CD4-positive, alpha-beta T cell treated with Interleukin-2 at 100 ng/mL for 4 hours (primary cell): ENCODE results near the gene GFPT2.
"Not testable (repeated sequence)": the region's sequence is repeated elsewhere in the genome, so short reads cannot be mapped to it uniquely, and the experiment has no call there.

Experiments
- DNase-seq: peaks from one replicate; pipeline ENCODE4 v3.0.0-alpha.2; 2020; ENCODE audit warnings: low spot score

Gene GFPT2

GRCh38 chr5:180304016-180304292 lies 49.2 kb downstream of the GFPT2 start:
- no peak for DNase-seq

GRCh38 chr5:180303226-180304015 lies 49.7 kb downstream of the GFPT2 start:
- no peak for DNase-seq

GRCh38 chr5:180302256-180302655 lies 50.9 kb downstream of the GFPT2 start:
- no peak for DNase-seq

GRCh38 chr5:180301253-180301652 lies 51.9 kb downstream of the GFPT2 start:
- DNase-seq, result no peak

- DNase-seq, result no peak
These were observed 53.6 kb downstream of the GFPT2 start for GRCh38 chr5:180299526-180299925.

- DNase-seq, result not testable (repeated sequence)
These were observed 54.1 kb downstream of the GFPT2 start for GRCh38 chr5:180299014-180299413.

- DNase-seq, result no peak
These were observed 55.4 kb downstream of the GFPT2 start for GRCh38 chr5:180297587-180298282.

- DNase-seq, result no peak
These were observed 56.4 kb downstream of the GFPT2 start for GRCh38 chr5:180296771-180297170.

- DNase-seq, result no peak
These were observed 58.1 kb downstream of the GFPT2 start for GRCh38 chr5:180294913-180295555.

- DNase-seq, result no peak
These were observed 58.7 kb downstream of the GFPT2 start for GRCh38 chr5:180294411-180294810.

GRCh38 chr5:180291943-180292831 lies 60.9 kb downstream of the GFPT2 start, which contains the start of gene MAPK9:
Gene MAPK9, minus strand, starts transcription at chr5:180292083. Its CDS starts 11,522 bp downstream, at chr5:180280561.
- DNase-seq, result peak; percentile 83

GRCh38 chr5:180291234-180291940 lies 61.7 kb downstream of the GFPT2 start:
- no peak for DNase-seq

- no peak for DNase-seq
These were observed 62.4 kb downstream of the GFPT2 start for GRCh38 chr5:180290568-180291233.

GRCh38 chr5:180289966-180290365 lies 63.2 kb downstream of the GFPT2 start:
- no peak for DNase-seq

GRCh38 chr5:180289433-180289832 lies 63.7 kb downstream of the GFPT2 start:
- no peak for DNase-seq

- no peak for DNase-seq
These were observed 65.3 kb downstream of the GFPT2 start for GRCh38 chr5:180287868-180288267.

GRCh38 chr5:180287404-180287803 lies 65.7 kb downstream of the GFPT2 start:
- no peak for DNase-seq

GRCh38 chr5:180284149-180284548 lies 69.0 kb downstream of the GFPT2 start:
- no peak for DNase-seq

- no peak for DNase-seq
These were observed 70.0 kb downstream of the GFPT2 start for GRCh38 chr5:180283026-180283615.

- DNase-seq, result no peak
These were observed 70.9 kb downstream of the GFPT2 start for GRCh38 chr5:180282281-180282680.

- no peak for DNase-seq
These were observed 71.4 kb downstream of the GFPT2 start for GRCh38 chr5:180281706-180282105.
